Measurements from ENCODE around the gene GALR2.

GALR2 gene

GRCh38 chr17:76079535-76079955 lies 5.0 kb downstream of the GALR2 start:
- no peak for DNase-seq (ENCODE audit: low read depth in 2 of 3, low spot score in 2 of 3)

- DNase-seq (ENCODE audit: low read depth in 2 of 3, low spot score in 2 of 3) = no peak
Observed at GRCh38 chr17:76079956-76080767, 5.6 kb downstream of the GALR2 start.

- no peak for DNase-seq (ENCODE audit: low read depth in 2 of 3, low spot score in 2 of 3)
Observed at GRCh38 chr17:76080768-76081287, 6.2 kb downstream of the GALR2 start.

- DNase-seq (ENCODE audit: low read depth in 2 of 3, low spot score in 2 of 3) = no peak
Observed at GRCh38 chr17:76081295-76082210, 7.0 kb downstream of the GALR2 start.

- DNase-seq (ENCODE audit: low read depth in 2 of 3, low spot score in 2 of 3) = no peak
Observed at GRCh38 chr17:76082326-76083251, 8.0 kb downstream of the GALR2 start.

GRCh38 chr17:76083536-76084182 lies 9.1 kb downstream of the GALR2 start:
- no peak for DNase-seq (ENCODE audit: low read depth in 2 of 3, low spot score in 2 of 3)

GRCh38 chr17:76085066-76085730 lies 10.6 kb downstream of the GALR2 start:
- DNase-seq (ENCODE audit: low read depth in 2 of 3, low spot score in 2 of 3) = no peak

- DNase-seq (ENCODE audit: low read depth in 2 of 3, low spot score in 2 of 3) = no peak
Observed at GRCh38 chr17:76085731-76086366, 11.3 kb downstream of the GALR2 start.

GRCh38 chr17:76086384-76086783 lies 11.8 kb downstream of the GALR2 start:
- no peak for DNase-seq (ENCODE audit: low read depth in 2 of 3, low spot score in 2 of 3)

- DNase-seq (ENCODE audit: low read depth in 2 of 3, low spot score in 2 of 3) = no peak
Observed at GRCh38 chr17:76087531-76087930, 12.9 kb downstream of the GALR2 start.

GRCh38 chr17:76088041-76088867 lies 13.7 kb downstream of the GALR2 start:
- no peak for DNase-seq (ENCODE audit: low read depth in 2 of 3, low spot score in 2 of 3)

GRCh38 chr17:76088868-76089576 lies 14.4 kb downstream of the GALR2 start:
- no peak for DNase-seq (ENCODE audit: low read depth in 2 of 3, low spot score in 2 of 3)

GRCh38 chr17:76089680-76090516 lies 15.3 kb downstream of the GALR2 start:
- DNase-seq (ENCODE audit: low read depth in 2 of 3, low spot score in 2 of 3) = no peak

- DNase-seq (ENCODE audit: low read depth in 2 of 3, low spot score in 2 of 3) = no peak
Observed at GRCh38 chr17:76090517-76091129, 16.0 kb downstream of the GALR2 start.

- no peak for DNase-seq (ENCODE audit: low read depth in 2 of 3, low spot score in 2 of 3)
Observed at GRCh38 chr17:76091526-76092286, 17.1 kb downstream of the GALR2 start.

Data from activated CD8-positive, alpha-beta memory T cell treated with anti-CD3 and anti-CD28 coated beads for 48 hours (primary cell).